BJ (cell line): ENCODE data around the gene TMED3. TPM values are rescaled to one million over a fixed set of nuclear protein-coding genes. Genes with fewer than 3 reads are reported as not detected.
"Not testable (repeated sequence)": the region's sequence is repeated elsewhere in the genome, so short reads cannot be mapped to it uniquely, and the experiment has no call there.

Source experiments
- CTCF ChIA-PET: fragments of 350-600 bp; formaldehyde crosslinking; extraction: SDS; loops from one replicate; lab custom pipeline; 2021; ENCODE audit warnings: antibody characterized with exemption, inconsistent platforms; lab: Yijun Ruan, JAX
- POLR2A ChIA-PET: fragments of 300-600 bp; sonication (Branson Sonifier 250); formaldehyde crosslinking; extraction: SDS; loops from one replicate; lab custom pipeline; 2021; ENCODE audit warnings: antibody characterized with exemption; lab: Charles Lee
- DNase-seq: peaks from one replicate; pipeline ENCODE4 v3.0.0-alpha.2; 2011; ENCODE audit warnings: low read depth
- H3K27me3 ChIP-seq: 2 replicates; pipeline ENCODE4 v1.6.0; 2011; ENCODE audit warnings: low read length; ENCODE audit not compliant: control insufficient read depth, insufficient read depth
- H3K36me3 ChIP-seq: 2 replicates; pipeline ENCODE4 v1.5.1; 2011; ENCODE audit warnings: low read length; ENCODE audit not compliant: control insufficient read depth, insufficient read depth
- H3K4me3 ChIP-seq: 2 replicates; pipeline ENCODE4 v1.5.1; 2011; ENCODE audit warnings: low read depth, mild to moderate bottlenecking, control low read depth, low read length
- polyA plus RNA-seq: library from polyadenylated mRNA; depleted of rRNA; stranded (reverse); fragments of >200 nt; gene quantifications from 2 replicates; pipeline ENCODE4 v1.2.3, GENCODE V29; 2011
- TF ChIP-seq, protein P1 (sequence below): IDR thresholded peaks from 2 replicates; pipeline ENCODE4 v1.5.1; 2011; ENCODE audit warnings: low read depth, mild to moderate bottlenecking, control low read depth, inconsistent platforms, low read length, moderate library complexity; ENCODE audit not compliant: insufficient read depth

TMED3 gene
- polyA plus RNA-seq, 1 experiment = 366 TPM

DNA sequence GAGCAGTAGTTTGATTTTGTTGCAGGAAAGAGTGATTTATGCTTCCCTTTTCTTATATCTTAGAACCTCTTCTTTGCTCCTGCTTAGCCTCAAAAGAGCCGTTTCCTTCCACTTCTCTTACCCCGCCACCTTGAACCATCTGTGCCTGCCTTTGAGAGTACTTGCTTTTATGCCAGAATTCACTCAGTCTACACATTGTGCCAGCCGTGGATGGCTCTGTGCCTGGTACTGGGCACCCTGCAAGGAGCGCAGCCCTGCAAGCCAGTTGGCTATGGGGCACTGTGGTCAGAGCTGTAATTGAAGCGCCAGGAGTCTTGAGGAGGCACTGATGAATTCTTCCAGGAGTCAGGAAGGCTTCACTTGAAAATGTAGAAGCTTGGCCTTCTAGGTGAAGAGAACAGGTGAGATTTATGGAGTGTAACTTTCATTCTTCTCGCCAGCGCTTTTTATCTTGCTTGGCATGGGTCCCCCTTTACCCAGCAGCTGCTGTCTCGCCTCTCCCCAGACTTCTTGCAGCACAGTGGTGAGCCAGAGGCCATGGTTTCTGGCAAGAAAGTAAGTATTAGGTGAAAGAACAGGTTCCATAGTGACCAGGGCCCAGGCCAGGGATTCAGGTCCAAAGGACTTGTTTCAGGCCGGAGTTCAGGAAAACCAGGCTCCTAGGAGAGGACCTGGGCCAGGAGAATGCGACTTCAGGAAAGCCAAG, 4.9 kb downstream of the TMED3 start:
- DNase-seq = no peak
- Histone ChIP-seq H3K4me3 (no peak overlapping the region), H3K36me3 (peaks cover 35% of the 10 kb centered on the region), H3K27me3 (no peaks in the 10 kb centered on the region)
- POLR2A ChIA-PET = no interaction called here
- CTCF ChIA-PET = interaction anchor here (1.7 kb wide), 1 partner anchor 8 kb away, joined by 4 read pairs; no protein-coding TSS in a partner anchor
- TF ChIP-seq, protein P1, sequence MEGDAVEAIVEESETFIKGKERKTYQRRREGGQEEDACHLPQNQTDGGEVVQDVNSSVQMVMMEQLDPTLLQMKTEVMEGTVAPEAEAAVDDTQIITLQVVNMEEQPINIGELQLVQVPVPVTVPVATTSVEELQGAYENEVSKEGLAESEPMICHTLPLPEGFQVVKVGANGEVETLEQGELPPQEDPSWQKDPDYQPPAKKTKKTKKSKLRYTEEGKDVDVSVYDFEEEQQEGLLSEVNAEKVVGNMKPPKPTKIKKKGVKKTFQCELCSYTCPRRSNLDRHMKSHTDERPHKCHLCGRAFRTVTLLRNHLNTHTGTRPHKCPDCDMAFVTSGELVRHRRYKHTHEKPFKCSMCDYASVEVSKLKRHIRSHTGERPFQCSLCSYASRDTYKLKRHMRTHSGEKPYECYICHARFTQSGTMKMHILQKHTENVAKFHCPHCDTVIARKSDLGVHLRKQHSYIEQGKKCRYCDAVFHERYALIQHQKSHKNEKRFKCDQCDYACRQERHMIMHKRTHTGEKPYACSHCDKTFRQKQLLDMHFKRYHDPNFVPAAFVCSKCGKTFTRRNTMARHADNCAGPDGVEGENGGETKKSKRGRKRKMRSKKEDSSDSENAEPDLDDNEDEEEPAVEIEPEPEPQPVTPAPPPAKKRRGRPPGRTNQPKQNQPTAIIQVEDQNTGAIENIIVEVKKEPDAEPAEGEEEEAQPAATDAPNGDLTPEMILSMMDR = no peak

DNA sequence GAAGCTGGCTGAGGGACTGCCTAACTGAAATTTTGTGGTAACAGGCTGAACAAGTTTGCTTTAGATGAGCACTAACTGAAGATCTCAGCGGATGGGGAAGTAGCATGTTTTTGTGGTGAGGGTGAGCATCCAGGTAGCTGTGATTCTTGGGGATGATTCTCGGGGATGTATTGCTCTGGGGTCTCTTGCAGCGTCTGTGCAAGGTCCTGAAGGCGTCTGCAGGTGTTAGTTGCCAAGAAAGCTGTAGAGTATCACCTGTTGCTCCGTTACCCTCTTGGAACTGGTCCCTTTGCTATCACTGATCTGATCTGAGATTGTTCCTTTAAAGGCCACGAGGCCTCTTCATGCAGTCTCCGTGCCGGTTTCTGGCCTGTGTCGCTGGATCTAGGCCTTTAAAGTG, 6.0 kb downstream of the TMED3 start:
- DNase-seq = no peak
- no peaks in the 10 kb centered on the region for H3K27me3 ChIP-seq
- TF ChIP-seq, protein P1 = no peak
- POLR2A ChIA-PET = no interaction called here
- H3K4me3 ChIP-seq = no peak overlapping the region
- peaks cover 41% of the 10 kb centered on the region for H3K36me3 ChIP-seq
- CTCF ChIA-PET = no interaction called here

DNA sequence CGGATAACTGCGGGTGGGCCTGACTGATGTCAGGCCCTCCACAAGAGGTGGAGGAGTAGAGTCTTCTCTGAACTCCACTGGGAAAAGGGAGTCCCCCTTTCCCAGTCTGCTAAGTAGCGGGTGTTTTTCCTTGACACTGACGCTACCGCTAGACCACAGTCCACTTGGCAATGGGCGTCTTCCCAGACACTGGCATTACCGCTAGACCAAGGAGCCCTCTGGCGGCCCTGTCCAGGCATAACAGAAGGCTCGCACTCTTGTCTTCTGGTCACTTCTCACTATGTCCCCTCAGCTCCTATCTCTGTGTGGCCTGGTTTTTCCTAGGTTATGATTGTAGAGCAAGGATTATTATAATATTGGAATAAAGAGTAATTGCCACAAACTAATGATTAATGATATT, 9.1 kb downstream of the TMED3 start:
- H3K4me3 ChIP-seq, H3K27me3 ChIP-seq, POLR2A ChIA-PET, DNase-seq: not testable (repeated sequence)
- CTCF ChIA-PET = interaction anchor here (1.0 kb wide), 2 partner anchors 9 to 15 kb away, joined by 3 to 4 read pairs; partner anchors contain the start of gene TMED3
- H3K36me3 ChIP-seq = peaks cover 37% of the 10 kb centered on the region

DNA sequence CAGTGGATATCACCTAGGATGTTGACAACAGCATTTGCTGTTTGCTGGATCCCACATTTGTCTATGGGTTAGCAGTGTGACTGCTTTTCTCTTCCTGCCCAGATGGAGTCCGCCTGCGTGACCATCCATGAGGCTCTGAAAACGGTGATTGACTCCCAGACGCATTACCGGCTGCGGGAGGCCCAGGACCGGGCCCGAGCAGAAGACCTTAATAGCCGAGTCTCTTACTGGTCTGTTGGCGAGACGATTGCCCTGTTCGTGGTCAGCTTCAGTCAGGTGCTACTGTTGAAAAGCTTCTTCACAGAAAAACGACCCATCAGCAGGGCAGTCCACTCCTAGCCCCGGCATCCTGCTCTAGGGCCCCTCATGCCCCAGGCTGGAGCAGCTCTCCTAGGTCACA, 11.0 kb downstream of the TMED3 start:
- TF ChIP-seq, protein P1 = no peak
- no peaks in the 10 kb centered on the region for H3K27me3 ChIP-seq
- ChIA-PET POLR2A (no interaction called here), CTCF (interaction anchor here (0.6 kb wide), 1 partner anchor 776 kb away, joined by 3 read pairs; no protein-coding TSS in a partner anchor)
- H3K36me3 ChIP-seq = peaks cover 28% of the 10 kb centered on the region
- no peak for DNase-seq
- no peak overlapping the region for H3K4me3 ChIP-seq

DNA sequence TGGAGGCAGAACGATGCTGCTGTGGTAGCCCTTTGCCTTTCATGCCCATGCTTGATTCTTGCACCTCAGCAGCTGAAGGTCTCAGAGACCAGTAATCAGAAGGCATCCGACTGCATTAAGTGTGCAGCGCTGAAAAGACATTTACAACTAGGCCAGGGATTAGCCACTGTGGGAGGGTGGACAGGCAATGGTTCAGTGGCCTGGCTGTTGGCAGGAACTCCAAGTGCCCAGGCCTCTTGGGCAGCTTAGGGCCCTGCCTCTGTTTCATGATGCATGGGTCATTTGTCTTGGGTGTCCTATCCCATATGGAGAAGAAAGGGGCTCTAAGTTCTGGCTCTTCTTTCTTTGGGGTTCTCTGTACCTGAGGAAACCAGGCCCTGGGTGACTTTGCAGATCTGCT, 11.4 kb downstream of the TMED3 start:
- ChIA-PET CTCF (no interaction called here), POLR2A (no interaction called here)
- no peak for DNase-seq
- H3K27me3 ChIP-seq = no peaks in the 10 kb centered on the region
- TF ChIP-seq, protein P1 = no peak
- no peak overlapping the region for H3K4me3 ChIP-seq
- peaks cover 26% of the 10 kb centered on the region for H3K36me3 ChIP-seq
